GM18511 (cell line): ENCODE results near the gene BORCS8.
"Not testable (repeated sequence)": the region's sequence is repeated elsewhere in the genome, so short reads cannot be mapped to it uniquely, and the experiment has no call there.

Experiments
- ATAC-seq: cut with Tn5 transposase; IDR thresholded peaks from one replicate; pipeline ENCODE4 v1.9.1; 2021; ENCODE audit warnings: mild to moderate bottlenecking, moderate library complexity; ENCODE audit not compliant: unreplicated experiment

BORCS8 gene

GRCh38 chr19:19181488-19181998 is 10.4 kb downstream of the BORCS8 start:
- ATAC-seq, result no peak

- no peak for ATAC-seq
Measured at GRCh38 chr19:19179548-19180441, 12.2 kb downstream of the BORCS8 start.

- ATAC-seq, result no peak
Measured at GRCh38 chr19:19176950-19177349, 15.0 kb downstream of the BORCS8 start.

- not testable (repeated sequence) for ATAC-seq
Measured at GRCh38 chr19:19173243-19173642, 18.7 kb downstream of the BORCS8 start.

- no peak for ATAC-seq
Measured at GRCh38 chr19:19171821-19172532, 20.0 kb downstream of the BORCS8 start.

GRCh38 chr19:19170873-19171672 is 20.9 kb downstream of the BORCS8 start:
- ATAC-seq, result no peak

- ATAC-seq, result peak; percentile 91
Measured at GRCh38 chr19:19170053-19170872, 21.7 kb downstream of the BORCS8 start, which contains the start of gene MEF2B. Gene MEF2B, minus strand, starts transcription at chr19:19170263. Its CDS starts 19,528 bp downstream, at chr19:19150735.

GRCh38 chr19:19169236-19170052 is 22.5 kb downstream of the BORCS8 start:
- peak; percentile 7 for ATAC-seq

GRCh38 chr19:19167612-19168011 is 24.3 kb downstream of the BORCS8 start:
- ATAC-seq, result no peak

- no peak for ATAC-seq
Measured at GRCh38 chr19:19165396-19165795, 26.6 kb downstream of the BORCS8 start.

GRCh38 chr19:19162495-19162894 is 29.5 kb downstream of the BORCS8 start:
- ATAC-seq, result no peak

- peak; percentile 50 for ATAC-seq
Measured at GRCh38 chr19:19160461-19161035, 31.4 kb downstream of the BORCS8 start.

GRCh38 chr19:19159534-19159933 is 32.4 kb downstream of the BORCS8 start:
- no peak for ATAC-seq

- no peak for ATAC-seq
Measured at GRCh38 chr19:19157808-19158207, 34.1 kb downstream of the BORCS8 start.

GRCh38 chr19:19155495-19156219 is 36.3 kb downstream of the BORCS8 start:
- ATAC-seq, result peak; percentile 73

GRCh38 chr19:19154768-19155494 is 37.0 kb downstream of the BORCS8 start:
- ATAC-seq, result no peak

- ATAC-seq, result no peak
Measured at GRCh38 chr19:19152668-19153384, 39.1 kb downstream of the BORCS8 start.
